ENCODE data around the gene ICAM4. TPM values are rescaled to one million over a fixed set of nuclear protein-coding genes. Genes with fewer than 3 reads are reported as not detected.

Gene ICAM4
- total and polyA plus RNA-seq, 9 of the 15 experiments (the other 6 are each of a cell fraction or from before 2014, with no cell fraction given): 14.1 to 86.1 (median 29.6) TPM

DNA sequence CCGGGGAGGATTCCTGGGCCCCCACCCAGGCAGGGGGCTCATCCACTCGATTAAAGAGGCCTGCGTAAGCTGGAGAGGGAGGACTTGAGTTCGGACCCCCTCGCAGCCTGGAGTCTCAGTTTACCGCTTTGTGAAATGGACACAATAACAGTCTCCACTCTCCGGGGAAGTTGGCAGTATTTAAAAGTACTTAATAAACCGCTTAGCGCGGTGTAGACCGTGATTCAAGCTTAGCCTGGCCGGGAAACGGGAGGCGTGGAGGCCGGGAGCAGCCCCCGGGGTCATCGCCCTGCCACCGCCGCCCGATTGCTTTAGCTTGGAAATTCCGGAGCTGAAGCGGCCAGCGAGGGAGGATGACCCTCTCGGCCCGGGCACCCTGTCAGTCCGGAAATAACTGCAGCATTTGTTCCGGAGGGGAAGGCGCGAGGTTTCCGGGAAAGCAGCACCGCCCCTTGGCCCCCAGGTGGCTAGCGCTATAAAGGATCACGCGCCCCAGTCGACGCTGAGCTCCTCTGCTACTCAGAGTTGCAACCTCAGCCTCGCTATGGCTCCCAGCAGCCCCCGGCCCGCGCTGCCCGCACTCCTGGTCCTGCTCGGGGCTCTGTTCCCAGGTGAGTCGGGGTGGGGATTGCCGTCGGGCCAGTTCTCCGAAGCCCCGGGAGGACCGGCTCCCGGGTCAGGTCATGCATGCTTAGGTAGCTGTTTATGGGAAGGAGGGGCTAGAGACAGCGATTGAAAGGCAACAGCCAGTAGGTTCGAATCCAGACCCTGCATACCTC is 15.9 kb upstream of the ICAM4 start, which contains the start of gene ICAM1 (continued):
- 0 out of 2 replicates have a peak, but pooled peaks have one; percentile 29 for TF ChIP-seq AFF4 (CRISPR knock-in tag; IDR thresholded peaks at IDR 0.05)
- peak; percentile 55; the same call in 1 of the 2 replicates for TF ChIP-seq BHLHE40 (IDR thresholded peaks at IDR 0.05; ENCODE audit: low read length)
- peak; percentile 67; the same call in 1 of the 2 replicates for TF ChIP-seq FOXJ2 (tag; IDR thresholded peaks at IDR 0.05)
- peak; percentile 81; the same call in 1 of the 2 replicates for TF ChIP-seq HMG20B (CRISPR knock-in tag; IDR thresholded peaks at IDR 0.05)
- TF ChIP-seq VEZF1 (CRISPR knock-in tag; IDR thresholded peaks at IDR 0.05): peak; percentile 82
- peak; percentile 35 for TF ChIP-seq ASH1L (IDR thresholded peaks at IDR 0.05; ENCODE audit: borderline replicate concordance, low read depth, partially characterized antibody)
- TF ChIP-seq HMGXB4 (CRISPR knock-in tag; IDR thresholded peaks at IDR 0.05): no peak
- TF ChIP-seq, protein P1, sequence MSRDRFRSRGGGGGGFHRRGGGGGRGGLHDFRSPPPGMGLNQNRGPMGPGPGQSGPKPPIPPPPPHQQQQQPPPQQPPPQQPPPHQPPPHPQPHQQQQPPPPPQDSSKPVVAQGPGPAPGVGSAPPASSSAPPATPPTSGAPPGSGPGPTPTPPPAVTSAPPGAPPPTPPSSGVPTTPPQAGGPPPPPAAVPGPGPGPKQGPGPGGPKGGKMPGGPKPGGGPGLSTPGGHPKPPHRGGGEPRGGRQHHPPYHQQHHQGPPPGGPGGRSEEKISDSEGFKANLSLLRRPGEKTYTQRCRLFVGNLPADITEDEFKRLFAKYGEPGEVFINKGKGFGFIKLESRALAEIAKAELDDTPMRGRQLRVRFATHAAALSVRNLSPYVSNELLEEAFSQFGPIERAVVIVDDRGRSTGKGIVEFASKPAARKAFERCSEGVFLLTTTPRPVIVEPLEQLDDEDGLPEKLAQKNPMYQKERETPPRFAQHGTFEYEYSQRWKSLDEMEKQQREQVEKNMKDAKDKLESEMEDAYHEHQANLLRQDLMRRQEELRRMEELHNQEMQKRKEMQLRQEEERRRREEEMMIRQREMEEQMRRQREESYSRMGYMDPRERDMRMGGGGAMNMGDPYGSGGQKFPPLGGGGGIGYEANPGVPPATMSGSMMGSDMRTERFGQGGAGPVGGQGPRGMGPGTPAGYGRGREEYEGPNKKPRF (IDR thresholded peaks at IDR 0.05; ENCODE audit: low read depth, low read length): no peak
- 0 out of 4 replicates have a peak, but pooled peaks of 1 of the 2 experiments have one; percentile 12 for TF ChIP-seq MLLT1 (IDR thresholded peaks at IDR 0.05)
- TF ChIP-seq NONO (IDR thresholded peaks at IDR 0.05; ENCODE audit: low read depth in 2 of 2, low read length in 1 of 2): peak in 1 of 2 experiments; percentile 40; a peak in 1 of 4 replicates
- peak; percentile 7 for TF ChIP-seq CHD1 (IDR thresholded peaks at IDR 0.05; ENCODE audit: low read length)
- TF ChIP-seq SAFB (IDR thresholded peaks at IDR 0.05; ENCODE audit: borderline replicate concordance, low read depth, low read length): no peak
- no peak for TF ChIP-seq TCFL5 (CRISPR knock-in tag; conservative IDR thresholded peaks at IDR 0.05)
- TF ChIP-seq KAT2B (IDR thresholded peaks at IDR 0.05; ENCODE audit: low read depth, low read length): no peak
- TF ChIP-seq CREM (IDR thresholded peaks at IDR 0.05; ENCODE audit: low read depth): peak; percentile 48; the same call in 1 of the 2 replicates
